ENCODE measurements around the gene RUSC2. TPM values are rescaled to one million over a fixed set of nuclear protein-coding genes. Genes with fewer than 3 reads are reported as not detected.

RUSC2 gene
- polyA plus RNA-seq, 2 of the 4 experiments (the other 2 are of a cell fraction): 15.9 to 21.2 TPM

DNA sequence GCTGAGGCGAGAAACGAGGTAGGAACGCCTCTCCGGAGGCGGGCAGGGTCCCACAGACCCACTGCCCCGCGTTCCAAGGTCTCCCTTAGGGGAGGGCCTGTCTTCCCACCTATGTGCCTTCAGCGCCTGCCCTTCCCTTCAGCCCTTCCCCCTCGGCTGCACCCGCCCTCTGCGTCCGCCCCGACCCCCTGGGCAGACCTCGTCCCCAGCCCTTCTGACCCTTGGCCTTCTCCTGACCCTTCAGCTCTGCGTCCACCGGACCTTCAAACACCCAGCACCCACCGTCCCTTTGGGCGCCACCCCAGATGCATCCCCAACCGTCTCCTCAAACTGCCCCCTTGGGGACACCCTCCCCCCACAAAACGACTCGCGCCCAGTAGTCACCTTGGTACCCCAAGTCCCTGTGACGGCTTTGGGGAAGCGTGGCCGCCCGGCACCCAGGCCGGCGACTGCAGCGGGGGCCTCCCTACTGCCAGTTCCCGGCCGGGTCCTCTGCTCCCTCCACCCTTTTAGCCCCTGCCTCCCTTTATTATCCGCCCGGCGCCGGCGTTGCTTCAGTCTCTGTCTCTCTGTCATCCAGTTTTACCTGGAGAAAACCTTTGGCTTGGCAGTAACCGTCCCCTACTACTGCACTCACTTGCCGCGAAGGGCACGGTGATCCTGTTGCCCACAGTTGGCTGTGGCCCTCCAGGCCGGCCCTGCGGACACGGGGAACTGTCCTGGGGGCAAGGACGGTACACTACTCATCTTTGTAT is 421 bp downstream of the RUSC2 start:
- H3K27ac ChIP-seq: peak overlapping the region; percentile 96
- ChIA-PET CTCF (interaction anchor here (0.6 to 3.9 kb wide), 31 partner anchors 10 to 1069 kb away, joined by 3 to 87 read pairs (median 5); partner anchors contain the start of gene TESK1), POLR2A (interaction anchor here (0.6 to 2.5 kb wide), 15 partner anchors 12 to 1410 kb away, joined by 3 to 25 read pairs (median 5); partner anchors contain the start of genes ATOSB, CREB3 and TLN1)
- ATAC-seq (peak; percentile 66 to 77), FAIRE-seq (no peak), DNase-seq (ENCODE audit: low read depth in 1 of 2, low spot score in 1 of 2) (peak in 1 of 2 experiments; percentile 53)
- H3K4me1 ChIP-seq: peaks cover 29% of the 10 kb centered on the region
- H3K9me3 ChIP-seq: no peaks in the 10 kb centered on the region
- WGBS (ENCODE audit: missing lambda C conversion rate): 1% methylated on average over 36 of the region's 44 CpGs
- peak overlapping the region; percentile 57 for H3K4me3 ChIP-seq
- TF ChIP-seq MAFK (IDR thresholded peaks at IDR 0.05; ENCODE audit: partially characterized antibody) (no peak), CBX2 (IDR thresholded peaks at IDR 0.05; ENCODE audit: borderline replicate concordance, low read depth) (no peak), CEBPB (IDR thresholded peaks at IDR 0.05) (no peak), RARB (CRISPR knock-in tag; IDR thresholded peaks at IDR 0.05) (peak; percentile 87), TP53 (CRISPR knock-in tag; IDR thresholded peaks at IDR 0.05) (0 out of 2 replicates have a peak, but pooled peaks have one; percentile 31), JUN (IDR thresholded peaks at IDR 0.05) (peak in 1 of 2 experiments; percentile 23; a peak in 2 of 5 replicates), TFCP2L1 (CRISPR knock-in tag; IDR thresholded peaks at IDR 0.05) (0 out of 2 replicates have a peak, but pooled peaks have one; percentile 33)
- TF ChIP-seq, protein P1, sequence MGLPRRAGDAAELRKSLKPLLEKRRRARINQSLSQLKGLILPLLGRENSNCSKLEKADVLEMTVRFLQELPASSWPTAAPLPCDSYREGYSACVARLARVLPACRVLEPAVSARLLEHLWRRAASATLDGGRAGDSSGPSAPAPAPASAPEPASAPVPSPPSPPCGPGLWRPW (IDR thresholded peaks at IDR 0.05): no peak
- TF ChIP-seq, protein P2, sequence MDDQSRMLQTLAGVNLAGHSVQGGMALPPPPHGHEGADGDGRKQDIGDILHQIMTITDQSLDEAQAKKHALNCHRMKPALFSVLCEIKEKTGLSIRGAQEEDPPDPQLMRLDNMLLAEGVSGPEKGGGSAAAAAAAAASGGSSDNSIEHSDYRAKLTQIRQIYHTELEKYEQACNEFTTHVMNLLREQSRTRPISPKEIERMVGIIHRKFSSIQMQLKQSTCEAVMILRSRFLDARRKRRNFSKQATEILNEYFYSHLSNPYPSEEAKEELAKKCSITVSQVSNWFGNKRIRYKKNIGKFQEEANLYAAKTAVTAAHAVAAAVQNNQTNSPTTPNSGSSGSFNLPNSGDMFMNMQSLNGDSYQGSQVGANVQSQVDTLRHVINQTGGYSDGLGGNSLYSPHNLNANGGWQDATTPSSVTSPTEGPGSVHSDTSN (IDR thresholded peaks at IDR 0.05): peak; percentile 10; the same call in 1 of the 2 replicates
- peak overlapping the region; percentile 88 for H3K4me2 ChIP-seq

DNA sequence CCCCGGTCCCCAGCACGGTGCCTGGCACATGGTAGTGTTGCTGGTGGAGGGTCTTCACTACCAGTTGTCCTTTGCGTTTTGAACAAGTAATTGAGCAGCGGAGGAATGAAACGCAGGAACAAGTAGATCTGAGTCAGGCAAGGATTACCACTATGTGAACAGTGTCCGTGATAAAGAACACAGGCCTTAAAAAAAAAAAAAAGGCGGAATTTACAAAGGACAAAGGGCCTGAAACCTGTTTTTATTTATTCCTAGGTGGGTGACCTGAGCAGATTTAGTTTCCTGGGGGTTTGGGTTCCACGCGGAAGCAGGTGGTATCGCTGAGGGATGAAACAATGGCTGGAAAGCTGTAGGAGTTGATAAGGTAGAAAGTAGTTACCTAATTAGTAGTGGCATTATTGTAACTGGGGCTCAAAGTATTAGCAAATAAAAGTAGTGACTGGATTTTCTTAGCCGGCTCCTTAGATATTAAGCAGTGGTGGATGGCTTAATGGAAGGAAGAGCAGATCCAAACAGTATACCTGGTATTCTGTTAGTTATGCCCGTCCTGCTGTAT is 1.1 kb downstream of the RUSC2 start:
- Histone ChIP-seq H3K4me1 (peaks cover 29% of the 10 kb centered on the region), H3K9me3 (no peaks in the 10 kb centered on the region), H3K4me3 (peak overlapping the region; percentile 57), H3K27ac (peak overlapping the region; percentile 96), H3K4me2 (peak overlapping the region; percentile 88)
- 5% methylated on average over 12 of the region's 12 CpGs for WGBS (ENCODE audit: missing lambda C conversion rate)
- FAIRE-seq (no peak), ATAC-seq (peak in 1 of 2 experiments; percentile 4; a peak in 3 of 6 replicates), DNase-seq (ENCODE audit: low read depth in 1 of 2, low spot score in 1 of 2) (peak in 1 of 2 experiments; percentile 45)
- ChIA-PET CTCF (interaction anchor here (0.6 to 3.9 kb wide), 7 partner anchors 13 to 610 kb away, joined by 3 to 87 read pairs (median 5); no protein-coding TSS in a partner anchor), POLR2A (interaction anchor here (0.7 to 2.5 kb wide), 3 partner anchors 26 to 63 kb away, joined by 4 to 25 read pairs (median 4); no protein-coding TSS in a partner anchor)
- TF ChIP-seq, protein P3, sequence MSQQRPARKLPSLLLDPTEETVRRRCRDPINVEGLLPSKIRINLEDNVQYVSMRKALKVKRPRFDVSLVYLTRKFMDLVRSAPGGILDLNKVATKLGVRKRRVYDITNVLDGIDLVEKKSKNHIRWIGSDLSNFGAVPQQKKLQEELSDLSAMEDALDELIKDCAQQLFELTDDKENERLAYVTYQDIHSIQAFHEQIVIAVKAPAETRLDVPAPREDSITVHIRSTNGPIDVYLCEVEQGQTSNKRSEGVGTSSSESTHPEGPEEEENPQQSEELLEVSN (IDR thresholded peaks at IDR 0.05; ENCODE audit: borderline replicate concordance, low read depth): 0 out of 2 replicates have a peak, but pooled peaks have one; percentile 31
- TF ChIP-seq, protein P4, sequence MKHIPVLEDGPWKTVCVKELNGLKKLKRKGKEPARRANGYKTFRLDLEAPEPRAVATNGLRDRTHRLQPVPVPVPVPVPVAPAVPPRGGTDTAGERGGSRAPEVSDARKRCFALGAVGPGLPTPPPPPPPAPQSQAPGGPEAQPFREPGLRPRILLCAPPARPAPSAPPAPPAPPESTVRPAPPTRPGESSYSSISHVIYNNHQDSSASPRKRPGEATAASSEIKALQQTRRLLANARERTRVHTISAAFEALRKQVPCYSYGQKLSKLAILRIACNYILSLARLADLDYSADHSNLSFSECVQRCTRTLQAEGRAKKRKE (CRISPR knock-in tag; IDR thresholded peaks at IDR 0.05; ENCODE audit: low read depth): peak; percentile 28; the same call in 1 of the 2 replicates
- TF ChIP-seq JUN (IDR thresholded peaks at IDR 0.05): peak in 1 of 2 experiments; percentile 11; a peak in 3 of 5 replicates
- TF ChIP-seq POLR2A (IDR thresholded peaks at IDR 0.05; ENCODE audit: low read length): no peak
- TF ChIP-seq, protein P5, sequence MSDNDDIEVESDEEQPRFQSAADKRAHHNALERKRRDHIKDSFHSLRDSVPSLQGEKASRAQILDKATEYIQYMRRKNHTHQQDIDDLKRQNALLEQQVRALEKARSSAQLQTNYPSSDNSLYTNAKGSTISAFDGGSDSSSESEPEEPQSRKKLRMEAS (IDR thresholded peaks at IDR 0.05): no peak
- TF ChIP-seq, protein P2 (IDR thresholded peaks at IDR 0.05): no peak
- TF ChIP-seq, protein P1 (IDR thresholded peaks at IDR 0.05): no peak
- TF ChIP-seq KDM1A (IDR thresholded peaks at IDR 0.05; ENCODE audit: low read depth): no peak
